Neural progenitor cell (in vitro differentiated cells): ENCODE measurements around the gene ALDOB.

Experiments
- CTCF ChIP-seq: fragments of 200-600 bp; sonication (generic); IDR thresholded peaks from 2 replicates; pipeline ENCODE4 v1.5.1; 2017; ENCODE audit warnings: antibody characterized with exemption, mild to moderate bottlenecking
- EZH2 ChIP-seq: fragments of 200-600 bp; sonication (generic); IDR thresholded peaks from 2 replicates; pipeline ENCODE4 v1.6.1; 2017; ENCODE audit warnings: antibody characterized with exemption, mild to moderate bottlenecking, moderate library complexity
- EZH2phosphoT487 ChIP-seq: fragments of 200-600 bp; sonication (generic); IDR thresholded peaks from 2 replicates; pipeline ENCODE4 v1.6.1; 2017; ENCODE audit warnings: antibody characterized with exemption

- TF ChIP-seq CTCF (no peak), EZH2 (no peak), EZH2phosphoT487 (no peak)
These were observed 36.5 kb downstream of the ALDOB start for GRCh38 chr9:101398930-101399642.
